ENCODE results near the gene LMNA.
"Not testable (repeated sequence)": the region's sequence is repeated elsewhere in the genome, so short reads cannot be mapped to it uniquely, and the experiment has no call there.

The LMNA gene

GRCh38 chr1:156123356-156124196 is 9.1 kb downstream of the LMNA start:
- H3K9me3 ChIP-seq (ENCODE audit: insufficient read depth, low read length), result no peaks in the 10 kb centered on the region
- peak overlapping the region; percentile 58 for H3K9ac ChIP-seq (ENCODE audit: insufficient read length, low read depth)
- peak; percentile 95 for DNase-seq (ENCODE audit: low read depth, low spot score)
- H3K4me1 ChIP-seq (ENCODE audit: insufficient read depth, insufficient read length), result peaks cover 63% of the 10 kb centered on the region
- peaks cover 55% of the 10 kb centered on the region for H3K36me3 ChIP-seq (ENCODE audit: insufficient read depth, insufficient read length, low read length)
- no peak for TF ChIP-seq SUZ12 (IDR thresholded peaks at IDR 0.05; ENCODE audit: extremely low read depth, insufficient read depth, insufficient read length)
- TF ChIP-seq ZNF274 (IDR thresholded peaks at IDR 0.05; ENCODE audit: low read depth, low read length), result no peak
- no peak for TF ChIP-seq YY1 (IDR thresholded peaks at IDR 0.05; ENCODE audit: insufficient read depth, insufficient read length)
- no peaks in the 10 kb centered on the region for H3K27me3 ChIP-seq (ENCODE audit: insufficient read depth, insufficient read length)
- no peak overlapping the region for H3K4me3 ChIP-seq (ENCODE audit: insufficient read length, low read depth)

- Histone ChIP-seq H3K27me3 (ENCODE audit: insufficient read depth, insufficient read length) (no peaks in the 10 kb centered on the region), H3K9ac (ENCODE audit: insufficient read length, low read depth) (peak overlapping the region; percentile 38), H3K4me3 (ENCODE audit: insufficient read length, low read depth) (no peak overlapping the region), H3K36me3 (ENCODE audit: insufficient read depth, insufficient read length, low read length) (peaks cover 52% of the 10 kb centered on the region), H3K4me1 (ENCODE audit: insufficient read depth, insufficient read length) (peaks cover 71% of the 10 kb centered on the region), H3K9me3 (ENCODE audit: insufficient read depth, low read length) (no peaks in the 10 kb centered on the region)
- no peak for DNase-seq (ENCODE audit: low read depth, low spot score)
- TF ChIP-seq YY1 (IDR thresholded peaks at IDR 0.05; ENCODE audit: insufficient read depth, insufficient read length), result no peak
- TF ChIP-seq SUZ12 (IDR thresholded peaks at IDR 0.05; ENCODE audit: extremely low read depth, insufficient read depth, insufficient read length), result no peak
- no peak for TF ChIP-seq ZNF274 (IDR thresholded peaks at IDR 0.05; ENCODE audit: low read depth, low read length)
These were observed 10.3 kb downstream of the LMNA start for GRCh38 chr1:156124557-156125483.

GRCh38 chr1:156125544-156125943 is 11.0 kb downstream of the LMNA start:
- Histone ChIP-seq H3K4me1 (ENCODE audit: insufficient read depth, insufficient read length) (peaks cover 68% of the 10 kb centered on the region), H3K36me3 (ENCODE audit: insufficient read depth, insufficient read length, low read length) (peaks cover 47% of the 10 kb centered on the region)
- not testable (repeated sequence) for H3K9me3 ChIP-seq (ENCODE audit: insufficient read depth, low read length); H3K4me3 ChIP-seq (ENCODE audit: insufficient read length, low read depth); DNase-seq (ENCODE audit: low read depth, low spot score); H3K27me3 ChIP-seq (ENCODE audit: insufficient read depth, insufficient read length); H3K9ac ChIP-seq (ENCODE audit: insufficient read length, low read depth)

GRCh38 chr1:156126043-156126629 is 11.6 kb downstream of the LMNA start:
- TF ChIP-seq YY1 (IDR thresholded peaks at IDR 0.05; ENCODE audit: insufficient read depth, insufficient read length) (no peak), ZNF274 (IDR thresholded peaks at IDR 0.05; ENCODE audit: low read depth, low read length) (no peak), SUZ12 (IDR thresholded peaks at IDR 0.05; ENCODE audit: extremely low read depth, insufficient read depth, insufficient read length) (no peak)
- H3K36me3 ChIP-seq (ENCODE audit: insufficient read depth, insufficient read length, low read length), result peaks cover 45% of the 10 kb centered on the region
- H3K4me3 ChIP-seq (ENCODE audit: insufficient read length, low read depth), result no peak overlapping the region
- H3K9ac ChIP-seq (ENCODE audit: insufficient read length, low read depth), result peak overlapping the region; percentile 37
- H3K4me1 ChIP-seq (ENCODE audit: insufficient read depth, insufficient read length), result peaks cover 66% of the 10 kb centered on the region
- no peaks in the 10 kb centered on the region for H3K9me3 ChIP-seq (ENCODE audit: insufficient read depth, low read length)
- no peak for DNase-seq (ENCODE audit: low read depth, low spot score)
- H3K27me3 ChIP-seq (ENCODE audit: insufficient read depth, insufficient read length), result no peaks in the 10 kb centered on the region

GRCh38 chr1:156126630-156127534 is 12.4 kb downstream of the LMNA start:
- no peak overlapping the region for H3K4me3 ChIP-seq (ENCODE audit: insufficient read length, low read depth)
- peak overlapping the region; percentile 37 for H3K9ac ChIP-seq (ENCODE audit: insufficient read length, low read depth)
- H3K4me1 ChIP-seq (ENCODE audit: insufficient read depth, insufficient read length), result peaks cover 60% of the 10 kb centered on the region
- TF ChIP-seq SUZ12 (IDR thresholded peaks at IDR 0.05; ENCODE audit: extremely low read depth, insufficient read depth, insufficient read length) (no peak), YY1 (IDR thresholded peaks at IDR 0.05; ENCODE audit: insufficient read depth, insufficient read length) (no peak), ZNF274 (IDR thresholded peaks at IDR 0.05; ENCODE audit: low read depth, low read length) (no peak)
- H3K27me3 ChIP-seq (ENCODE audit: insufficient read depth, insufficient read length), result no peaks in the 10 kb centered on the region
- no peaks in the 10 kb centered on the region for H3K9me3 ChIP-seq (ENCODE audit: insufficient read depth, low read length)
- H3K36me3 ChIP-seq (ENCODE audit: insufficient read depth, insufficient read length, low read length), result peaks cover 45% of the 10 kb centered on the region
- no peak for DNase-seq (ENCODE audit: low read depth, low spot score)

- TF ChIP-seq SUZ12 (IDR thresholded peaks at IDR 0.05; ENCODE audit: extremely low read depth, insufficient read depth, insufficient read length) (no peak), ZNF274 (IDR thresholded peaks at IDR 0.05; ENCODE audit: low read depth, low read length) (no peak), YY1 (IDR thresholded peaks at IDR 0.05; ENCODE audit: insufficient read depth, insufficient read length) (no peak)
- DNase-seq (ENCODE audit: low read depth, low spot score), result no peak
- peaks cover 50% of the 10 kb centered on the region for H3K36me3 ChIP-seq (ENCODE audit: insufficient read depth, insufficient read length, low read length)
- peaks cover 49% of the 10 kb centered on the region for H3K4me1 ChIP-seq (ENCODE audit: insufficient read depth, insufficient read length)
- H3K4me3 ChIP-seq (ENCODE audit: insufficient read length, low read depth), result no peak overlapping the region
- H3K27me3 ChIP-seq (ENCODE audit: insufficient read depth, insufficient read length), result no peaks in the 10 kb centered on the region
- peak overlapping the region; percentile 46 for H3K9ac ChIP-seq (ENCODE audit: insufficient read length, low read depth)
- H3K9me3 ChIP-seq (ENCODE audit: insufficient read depth, low read length), result no peaks in the 10 kb centered on the region
These were observed 13.8 kb downstream of the LMNA start for GRCh38 chr1:156128308-156128653.
